OCI-LY7 (cell line): ENCODE data around the gene ROBO1. TPM values are rescaled to one million over a fixed set of nuclear protein-coding genes. Genes with fewer than 3 reads are reported as not detected.

Experiments
- BruUV-seq: library from RNA; stranded (reverse); fragments of 400-500 nt; replicated peaks from 2 replicates; lab custom pipeline; 2021; lab: Mats Ljungman, UMichigan
- CTCF ChIA-PET: fragments of 300-600 bp; sonication (Branson Sonifier 250); formaldehyde crosslinking; loops from one replicate; lab custom pipeline; 2022; ENCODE audit warnings: antibody characterized with exemption; ENCODE audit not compliant: unreplicated experiment; lab: Charles Lee
- POLR2A ChIA-PET: fragments of 300-600 bp; sonication (Branson Sonifier 250); formaldehyde crosslinking; loops from one replicate; lab custom pipeline; 2022; ENCODE audit warnings: antibody characterized with exemption; lab: Charles Lee
- DNase-seq: peaks from one replicate; pipeline ENCODE4 v3.0.0-alpha.2; 2015; ENCODE audit warnings: low spot score
- H2AFZ ChIP-seq: fragments of 200-600 bp; sonication (generic), shearing (Covaris generic); 2 replicates; pipeline ENCODE4 v1.6.1; 2014; ENCODE audit warnings: mild to moderate bottlenecking, antibody characterized with exemption, low read length, moderate library complexity
- H3K27ac ChIP-seq: fragments of 200-600 bp; sonication (generic); 2 replicates; pipeline ENCODE4 v1.5.1; 2014; ENCODE audit warnings: mixed run types, low read depth, mild to moderate bottlenecking, moderate library complexity, low read length, inconsistent platforms; ENCODE audit not compliant: poor library complexity, severe bottlenecking
- H3K36me3 ChIP-seq: fragments of 200-600 bp; sonication (generic); 2 replicates; pipeline ENCODE4 v1.6.1; 2014; ENCODE audit warnings: mild to moderate bottlenecking, antibody characterized with exemption, low read length, moderate library complexity, mixed read lengths; ENCODE audit not compliant: insufficient read depth
- H3K4me1 ChIP-seq: fragments of 200-600 bp; sonication (generic); 2 replicates; pipeline ENCODE4 v1.5.1; 2014; ENCODE audit warnings: mild to moderate bottlenecking, low read length; ENCODE audit not compliant: insufficient read depth, poor library complexity, severe bottlenecking
- H3K4me2 ChIP-seq: fragments of 200-600 bp; sonication (generic); 2 replicates; pipeline ENCODE4 v1.6.1; 2014; ENCODE audit warnings: mild to moderate bottlenecking, low read length
- H3K4me3 ChIP-seq: fragments of 200-600 bp; sonication (generic); 2 replicates; pipeline ENCODE4 v1.5.1; 2014; ENCODE audit warnings: mild to moderate bottlenecking, low read depth, low read length; ENCODE audit not compliant: poor library complexity, severe bottlenecking
- H3K79me2 ChIP-seq: fragments of 200-600 bp; sonication (generic); 2 replicates; pipeline ENCODE4 v1.6.1; 2016; ENCODE audit warnings: low read depth, mild to moderate bottlenecking, low read length, moderate library complexity, mixed read lengths; ENCODE audit not compliant: insufficient read depth
- H3K9me2 ChIP-seq: fragments of 200-600 bp; sonication (generic); 2 replicates; pipeline ENCODE4 v1.6.1; 2016; ENCODE audit warnings: mild to moderate bottlenecking, low read length, mixed read lengths; ENCODE audit not compliant: insufficient read depth
- H3K9me3 ChIP-seq: fragments of 200-600 bp; sonication (generic); 2 replicates; pipeline ENCODE4 v1.6.1; 2014; ENCODE audit warnings: mild to moderate bottlenecking, mixed run types, low read length, mixed read lengths
- H4K20me1 ChIP-seq: fragments of 200-600 bp; sonication (generic); 2 replicates; pipeline ENCODE4 v1.6.1; 2014; ENCODE audit warnings: mild to moderate bottlenecking, antibody characterized with exemption, low read length, moderate library complexity, mixed read lengths; ENCODE audit not compliant: insufficient read depth
- EZH2phosphoT487 ChIP-seq: fragments of 200-600 bp; sonication (generic); IDR thresholded peaks from 2 replicates; pipeline ENCODE4 v1.6.1; 2018; ENCODE audit warnings: low read depth, borderline replicate concordance, mild to moderate bottlenecking, mixed run types, antibody characterized with exemption, low read length, moderate library complexity, mixed read lengths
- intact Hi-C: fragments of 100-400 bp; cut with micrococcal nuclease; formaldehyde crosslinking; loops from one replicate; pipeline ENCODE4 v1.10.0; 2022; ENCODE audit not compliant: unreplicated experiment
- total RNA-seq, 2 experiments: library from RNA; depleted of rRNA in 1 of 2; stranded (reverse); fragments of >200 nt in 1 of 2; shearing (Covaris generic) in 1 of 2; gene quantifications; 2 replicates each; pipeline ENCODE4 v1.2.3, GENCODE V29; 2014 to 2022
- TF ChIP-seq, protein P1 (sequence below): fragments of 200-600 bp; sonication (generic); conservative IDR thresholded peaks from 2 replicates; pipeline ENCODE4 v1.5.1; 2014; ENCODE audit warnings: mild to moderate bottlenecking, antibody characterized with exemption, low read length, moderate library complexity, mixed read lengths

ROBO1 gene
- total RNA-seq, 2 experiments from 2014 or later = not detected

DNA sequence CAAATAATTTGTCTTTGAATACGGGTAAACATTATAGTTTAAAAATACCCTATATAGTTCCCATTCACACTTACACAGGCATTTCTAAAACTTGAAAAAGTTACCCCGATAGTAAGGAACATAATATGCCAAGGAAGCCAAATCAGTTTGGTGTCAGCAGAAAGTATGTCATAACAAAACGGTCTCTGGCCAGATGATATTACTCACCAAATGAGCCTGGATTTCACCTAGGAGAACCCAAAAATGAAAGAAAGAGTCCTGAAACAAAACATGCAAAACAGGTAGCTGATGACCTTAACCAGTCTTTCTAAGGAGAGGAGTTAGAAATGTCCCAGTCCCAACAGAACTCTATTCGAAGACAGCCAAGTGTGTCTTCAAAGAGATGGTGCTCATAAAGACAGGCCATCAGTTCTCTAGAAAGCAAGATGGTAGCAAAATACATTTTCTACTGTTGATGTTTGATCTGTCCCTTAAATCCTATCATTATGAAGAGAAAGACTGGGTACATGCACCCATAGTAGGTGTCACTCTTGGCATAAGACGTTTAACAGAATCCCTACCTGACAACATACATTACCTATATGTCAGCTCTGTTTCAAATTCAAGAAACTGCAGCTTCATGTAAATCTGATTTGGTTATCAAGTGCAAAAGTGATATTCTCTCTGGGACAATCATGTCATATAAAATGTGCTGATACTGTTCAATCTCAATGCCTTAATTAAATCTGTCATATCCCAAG lies 942.5 kb downstream of the ROBO1 start:
- intact Hi-C loops = no loop called here
- Histone ChIP-seq H3K79me2 (no peaks in the 10 kb centered on the region), H3K9me3 (no peaks in the 10 kb centered on the region), H3K4me2 (no peak overlapping the region), H3K4me3 (no peak overlapping the region), H3K36me3 (no peaks in the 10 kb centered on the region), H3K4me1 (no peaks in the 10 kb centered on the region), H3K9me2 (no peaks in the 10 kb centered on the region), H2AFZ (no peak overlapping the region), H3K27ac (no peak overlapping the region), H4K20me1 (no peaks in the 10 kb centered on the region)
- ChIA-PET CTCF (no interaction called here), POLR2A (no interaction called here)
- no peak for DNase-seq
- no TSS peak for BruUV-seq
- TF ChIP-seq EZH2phosphoT487 = no peak
- TF ChIP-seq, protein P1, sequence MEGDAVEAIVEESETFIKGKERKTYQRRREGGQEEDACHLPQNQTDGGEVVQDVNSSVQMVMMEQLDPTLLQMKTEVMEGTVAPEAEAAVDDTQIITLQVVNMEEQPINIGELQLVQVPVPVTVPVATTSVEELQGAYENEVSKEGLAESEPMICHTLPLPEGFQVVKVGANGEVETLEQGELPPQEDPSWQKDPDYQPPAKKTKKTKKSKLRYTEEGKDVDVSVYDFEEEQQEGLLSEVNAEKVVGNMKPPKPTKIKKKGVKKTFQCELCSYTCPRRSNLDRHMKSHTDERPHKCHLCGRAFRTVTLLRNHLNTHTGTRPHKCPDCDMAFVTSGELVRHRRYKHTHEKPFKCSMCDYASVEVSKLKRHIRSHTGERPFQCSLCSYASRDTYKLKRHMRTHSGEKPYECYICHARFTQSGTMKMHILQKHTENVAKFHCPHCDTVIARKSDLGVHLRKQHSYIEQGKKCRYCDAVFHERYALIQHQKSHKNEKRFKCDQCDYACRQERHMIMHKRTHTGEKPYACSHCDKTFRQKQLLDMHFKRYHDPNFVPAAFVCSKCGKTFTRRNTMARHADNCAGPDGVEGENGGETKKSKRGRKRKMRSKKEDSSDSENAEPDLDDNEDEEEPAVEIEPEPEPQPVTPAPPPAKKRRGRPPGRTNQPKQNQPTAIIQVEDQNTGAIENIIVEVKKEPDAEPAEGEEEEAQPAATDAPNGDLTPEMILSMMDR = no peak

DNA sequence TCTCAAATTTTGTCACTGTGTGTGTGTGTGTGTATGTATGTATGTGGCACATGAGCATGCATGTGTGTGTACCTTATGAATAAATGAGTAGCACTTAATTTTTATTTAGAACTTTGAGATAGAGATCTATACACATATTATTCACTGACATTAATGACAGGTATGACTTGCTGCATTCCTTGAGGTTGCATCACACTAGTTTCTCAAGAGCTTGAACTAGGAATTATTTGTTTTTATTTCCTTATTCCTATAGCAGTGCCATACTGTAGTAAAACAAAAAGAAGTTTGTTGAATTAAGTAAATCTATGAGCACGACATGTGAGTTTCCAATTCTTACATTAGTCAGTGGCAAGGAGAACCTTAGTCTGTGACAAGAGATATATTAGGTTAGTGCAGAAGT lies 943.9 kb downstream of the ROBO1 start:
- Histone ChIP-seq H3K79me2 (no peaks in the 10 kb centered on the region), H3K4me2 (no peak overlapping the region), H3K4me3 (no peak overlapping the region), H4K20me1 (no peaks in the 10 kb centered on the region), H3K9me3 (no peaks in the 10 kb centered on the region), H2AFZ (no peak overlapping the region), H3K36me3 (no peaks in the 10 kb centered on the region), H3K4me1 (no peaks in the 10 kb centered on the region), H3K27ac (no peak overlapping the region), H3K9me2 (no peaks in the 10 kb centered on the region)
- ChIA-PET POLR2A (no interaction called here), CTCF (no interaction called here)
- no TSS peak for BruUV-seq
- intact Hi-C loops = no loop called here
- no peak for TF ChIP-seq EZH2phosphoT487
- TF ChIP-seq, protein P1 = no peak
- no peak for DNase-seq

DNA sequence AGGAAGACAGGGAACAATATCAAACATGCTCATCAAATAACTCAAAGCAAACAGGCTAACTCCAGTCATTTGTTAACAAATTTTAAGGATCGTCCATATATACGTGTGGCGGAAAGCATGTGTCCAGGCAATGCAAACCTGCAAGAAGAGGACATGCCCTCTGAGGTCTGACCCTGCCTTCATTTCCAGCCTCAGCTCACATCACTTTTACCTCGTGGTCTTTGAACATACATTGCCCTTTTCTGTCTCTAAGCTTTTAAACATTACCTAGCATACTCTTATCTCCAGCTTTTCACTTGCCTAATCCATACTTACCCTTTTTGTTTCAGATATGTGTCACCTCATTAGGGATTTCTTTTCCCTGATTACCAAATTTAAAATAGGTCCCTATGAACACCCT lies 944.4 kb downstream of the ROBO1 start:
- intact Hi-C loops = no loop called here
- Histone ChIP-seq H3K4me3 (no peak overlapping the region), H3K4me2 (no peak overlapping the region), H3K9me2 (no peaks in the 10 kb centered on the region), H3K27ac (no peak overlapping the region), H2AFZ (no peak overlapping the region), H3K36me3 (no peaks in the 10 kb centered on the region), H4K20me1 (no peaks in the 10 kb centered on the region), H3K9me3 (no peaks in the 10 kb centered on the region), H3K79me2 (no peaks in the 10 kb centered on the region), H3K4me1 (no peaks in the 10 kb centered on the region)
- DNase-seq = no peak
- no peak for TF ChIP-seq EZH2phosphoT487
- TF ChIP-seq, protein P1 = no peak
- CTCF ChIA-PET = no interaction called here
- BruUV-seq = no TSS peak
- POLR2A ChIA-PET = no interaction called here
